Eye (tissue), 1 donor: ENCODE data around the gene WIPI1.
"Not testable (repeated sequence)": the region's sequence is repeated elsewhere in the genome, so short reads cannot be mapped to it uniquely, and the experiment has no call there.

Experiments used
- DNase-seq: peaks from one replicate; pipeline ENCODE4 v3.0.0-alpha.2; 2015

Gene WIPI1

DNA sequence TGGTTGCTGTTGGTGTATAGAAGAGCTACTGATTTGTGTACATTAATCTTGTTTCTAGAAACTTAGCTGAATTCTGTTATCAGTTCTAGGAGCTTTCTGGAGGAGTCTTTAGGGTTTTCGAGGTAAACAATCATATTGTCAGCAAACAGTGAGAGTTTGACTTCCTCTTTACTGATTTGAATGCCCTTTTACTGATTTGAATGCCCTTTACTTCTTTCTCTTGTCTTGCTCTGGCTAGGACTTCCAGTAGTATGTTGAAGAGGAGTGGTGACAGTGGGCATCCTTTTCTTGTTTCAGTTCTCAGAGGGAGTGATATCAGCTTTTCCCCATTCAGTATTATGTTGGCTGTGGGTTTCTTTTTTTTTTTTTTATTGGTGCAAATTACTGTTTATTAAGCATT lies 49.6 kb downstream of the WIPI1 start:
- DNase-seq: not testable (repeated sequence)

DNA sequence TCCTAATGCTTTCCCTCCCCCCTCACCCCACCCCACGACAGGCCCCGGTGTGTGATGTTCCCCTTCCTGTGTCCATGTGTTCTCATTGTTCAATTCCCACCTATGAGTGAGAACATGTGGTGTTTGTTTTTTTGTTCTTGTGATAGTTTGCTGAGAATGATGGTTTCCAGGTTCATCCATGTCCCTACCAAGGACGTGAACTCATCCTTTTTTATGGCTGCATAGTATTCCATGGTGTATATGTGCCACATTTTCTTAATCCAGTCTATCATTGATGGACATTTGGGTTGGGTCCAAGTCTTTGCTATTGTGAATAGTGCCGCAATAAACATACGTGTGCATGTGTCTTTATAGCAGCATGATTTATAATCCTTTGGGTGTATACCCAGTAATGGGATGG lies 53.5 kb downstream of the WIPI1 start:
- DNase-seq: not testable (repeated sequence)

DNA sequence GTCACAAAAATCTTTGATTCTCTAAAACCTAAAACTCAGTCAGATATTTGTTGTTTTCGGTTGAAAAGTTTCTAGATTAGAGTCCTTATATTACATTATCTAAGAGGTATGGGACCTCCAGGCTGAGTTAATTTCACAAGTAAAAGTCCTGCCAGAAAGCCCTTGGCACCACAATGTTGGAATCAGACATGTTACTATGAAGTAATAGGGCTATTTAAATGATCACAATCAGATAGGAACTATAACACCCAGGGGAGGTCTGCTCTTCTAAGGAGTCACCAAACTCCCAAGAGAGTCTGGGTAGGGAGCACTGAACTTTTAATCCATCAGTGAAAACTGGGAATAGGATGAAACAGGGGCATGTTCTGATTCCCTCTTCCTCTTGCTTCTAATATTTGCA lies 54.2 kb downstream of the WIPI1 start:
- DNase-seq: no peak

DNA sequence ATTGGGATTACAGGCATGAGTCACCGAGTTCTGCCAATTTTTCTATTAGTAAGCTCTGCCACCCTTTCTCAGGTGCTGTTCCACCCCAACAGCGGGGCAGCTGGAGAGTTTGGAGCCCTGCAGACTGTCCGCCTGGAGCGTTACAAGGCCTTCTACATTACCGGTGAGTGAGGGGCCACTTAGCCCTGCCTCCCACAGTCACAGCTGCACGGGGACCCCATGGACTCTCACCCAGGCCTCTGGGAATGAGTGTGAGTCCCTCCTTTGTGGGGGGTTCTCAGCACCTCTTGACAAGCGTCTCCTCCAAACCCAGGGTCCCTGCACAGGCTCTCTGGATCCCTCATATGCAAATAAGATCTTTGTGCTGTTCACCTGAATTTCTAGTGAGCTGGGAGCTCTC lies 56.0 kb downstream of the WIPI1 start:
- no peak for DNase-seq

DNA sequence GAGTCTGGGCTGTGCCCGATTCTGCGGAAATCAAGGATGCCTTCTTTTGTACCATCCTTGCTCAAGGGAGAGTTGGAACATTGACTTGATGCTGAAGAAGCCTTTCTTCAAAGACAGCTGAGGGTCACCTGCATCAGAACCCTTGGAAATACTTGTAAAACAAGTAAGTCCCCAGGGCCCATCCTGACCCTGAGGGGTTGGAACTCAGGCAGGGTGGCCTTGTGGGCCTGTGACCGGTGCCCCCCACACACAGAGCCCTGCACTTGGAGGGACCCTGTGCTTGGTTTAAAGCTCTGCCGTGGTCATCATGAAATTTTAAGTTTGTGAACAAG lies 56.9 kb downstream of the WIPI1 start:
- no peak for DNase-seq

DNA sequence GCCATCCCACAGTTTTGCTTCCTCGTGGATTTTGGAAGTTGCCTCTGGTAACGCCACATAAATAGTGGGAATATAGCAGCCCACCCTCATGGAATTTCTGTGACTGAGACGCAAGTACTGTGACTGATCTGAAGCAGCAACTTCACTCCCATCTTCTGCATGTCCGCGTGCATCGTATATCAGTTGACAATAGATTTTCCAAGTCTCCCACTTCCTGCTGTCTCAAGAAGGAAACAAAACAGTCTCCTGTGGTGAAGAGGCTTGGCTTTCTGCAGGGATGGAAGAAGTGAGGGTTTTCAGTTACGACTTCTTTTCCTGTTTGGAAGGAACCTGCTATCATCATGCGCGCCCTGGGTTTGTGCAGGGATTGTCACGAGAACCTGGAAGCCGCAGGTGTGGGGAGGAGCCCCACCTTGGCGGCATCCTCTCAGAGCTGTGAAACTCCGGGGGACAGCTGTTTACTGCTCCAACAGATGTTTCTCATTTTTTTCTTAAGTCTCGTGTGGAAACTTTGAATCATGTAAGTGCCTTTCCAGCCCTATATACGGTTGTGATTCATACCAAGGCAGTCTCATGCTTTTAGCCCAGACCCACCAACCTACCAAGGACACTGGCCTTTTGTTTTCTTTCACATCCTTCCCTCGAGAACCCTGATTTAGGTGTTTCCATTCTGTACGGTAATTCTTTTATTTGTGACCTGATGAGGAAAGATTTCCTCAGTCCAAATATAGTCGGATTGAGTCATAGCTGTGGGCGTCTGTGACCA lies 57.5 kb downstream of the WIPI1 start:
- DNase-seq: no peak

DNA sequence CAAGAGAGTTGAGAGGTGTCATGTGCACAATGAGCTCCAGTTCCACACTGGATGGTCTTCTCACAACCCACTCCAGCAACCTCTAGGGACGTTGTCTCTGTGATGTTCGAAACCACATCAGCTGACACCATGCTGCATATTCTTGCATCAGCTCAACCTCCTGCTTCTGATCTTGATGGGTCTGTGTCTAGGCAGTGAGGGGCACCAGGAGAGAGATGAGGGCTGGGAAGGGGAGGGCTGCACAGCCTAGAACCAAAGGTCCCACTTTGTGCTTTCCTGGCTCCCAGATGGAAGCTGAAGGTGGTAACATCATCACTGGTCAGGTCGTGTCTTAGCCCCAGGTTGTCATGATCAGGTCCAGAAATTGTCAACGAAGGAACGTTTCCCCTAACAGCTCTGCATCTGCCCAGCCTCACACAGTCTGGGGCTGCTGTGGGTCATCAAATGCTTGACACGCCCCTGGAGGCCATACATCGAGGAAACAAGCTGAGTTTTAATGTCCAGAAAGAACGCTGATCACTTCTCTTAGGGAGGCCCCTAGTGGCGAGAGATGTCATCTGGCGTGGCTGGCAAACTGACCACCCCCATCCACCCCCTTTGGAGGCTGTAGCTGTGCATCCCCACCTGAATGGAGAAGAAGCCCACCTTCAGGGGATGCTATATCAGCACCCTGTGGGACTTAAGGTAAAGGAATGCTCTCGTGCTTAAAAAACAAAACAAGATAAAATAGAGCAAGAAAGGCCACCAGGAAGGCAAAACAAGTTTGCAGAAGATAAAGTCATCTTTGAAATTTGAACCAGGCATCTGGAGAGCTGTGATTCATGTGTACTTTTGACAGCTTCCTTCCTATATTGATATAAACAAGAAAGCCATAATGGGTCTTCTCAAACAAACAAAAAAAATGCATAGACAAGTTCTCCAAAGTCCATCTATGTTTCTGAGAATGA lies 58.3 kb downstream of the WIPI1 start:
- DNase-seq: peak; percentile 86

DNA sequence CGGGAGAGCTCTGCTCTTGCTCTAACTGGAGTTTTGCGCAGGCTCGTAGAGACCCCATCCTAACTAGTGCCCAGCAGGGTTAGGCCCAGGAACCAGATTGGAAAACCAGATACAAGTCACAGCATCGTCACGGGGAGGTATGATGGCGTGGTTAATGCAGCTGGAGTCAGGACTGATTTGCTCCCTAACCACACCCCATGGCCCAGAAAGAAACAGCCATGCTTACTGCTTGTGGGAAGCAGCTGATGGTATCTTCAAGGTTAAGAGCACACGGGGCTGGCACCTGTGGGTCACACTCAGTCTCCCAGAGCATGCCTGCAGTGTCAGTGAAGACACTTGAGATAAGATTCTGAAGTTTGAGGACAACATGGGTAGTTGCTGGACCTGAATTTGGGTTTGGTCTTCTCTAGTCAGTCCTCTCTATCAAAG lies 60.2 kb downstream of the WIPI1 start:
- no peak for DNase-seq

DNA sequence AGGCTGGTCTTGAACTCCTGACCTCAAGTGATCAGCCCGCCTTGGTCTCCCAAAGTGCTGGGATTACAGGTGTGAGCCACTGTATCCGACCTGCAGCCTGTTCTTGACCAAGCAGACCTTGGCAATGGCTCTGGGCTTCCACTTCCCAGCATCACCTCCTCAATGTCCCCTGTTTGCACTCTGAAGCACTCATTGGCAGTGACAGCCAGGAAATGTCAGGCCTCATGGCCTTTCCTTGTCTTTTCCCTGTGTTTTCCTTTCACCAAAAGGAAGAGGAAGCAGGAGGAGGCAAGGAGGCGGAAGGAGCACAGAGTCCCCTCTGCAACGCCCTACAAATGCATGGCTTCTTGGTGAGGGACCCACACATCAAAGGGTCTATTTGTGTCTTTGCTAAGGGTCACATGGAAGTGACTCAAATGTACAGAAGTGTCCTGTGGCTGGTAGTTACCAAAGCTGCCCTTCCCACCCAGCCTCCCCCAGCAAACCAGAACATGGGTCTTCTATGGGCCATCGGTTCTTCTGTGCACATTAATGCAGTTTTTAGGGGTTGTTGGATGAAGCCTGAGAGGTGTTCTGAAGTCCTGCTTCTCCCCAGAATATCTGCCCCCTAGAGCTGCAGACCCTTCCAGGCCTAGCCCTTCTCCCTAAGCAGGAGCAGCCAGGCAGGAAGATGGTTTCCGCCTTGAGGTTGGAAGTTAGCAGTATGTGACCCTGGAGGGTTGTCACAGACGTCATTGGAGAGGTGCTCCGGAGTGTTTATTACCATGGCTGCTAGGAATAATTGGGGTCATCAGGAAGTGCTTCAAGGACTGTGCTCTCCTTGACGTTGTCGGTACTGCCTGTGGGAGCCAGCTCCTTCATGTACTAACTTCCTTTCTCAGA lies 60.8 kb downstream of the WIPI1 start:
- no peak for DNase-seq

DNA sequence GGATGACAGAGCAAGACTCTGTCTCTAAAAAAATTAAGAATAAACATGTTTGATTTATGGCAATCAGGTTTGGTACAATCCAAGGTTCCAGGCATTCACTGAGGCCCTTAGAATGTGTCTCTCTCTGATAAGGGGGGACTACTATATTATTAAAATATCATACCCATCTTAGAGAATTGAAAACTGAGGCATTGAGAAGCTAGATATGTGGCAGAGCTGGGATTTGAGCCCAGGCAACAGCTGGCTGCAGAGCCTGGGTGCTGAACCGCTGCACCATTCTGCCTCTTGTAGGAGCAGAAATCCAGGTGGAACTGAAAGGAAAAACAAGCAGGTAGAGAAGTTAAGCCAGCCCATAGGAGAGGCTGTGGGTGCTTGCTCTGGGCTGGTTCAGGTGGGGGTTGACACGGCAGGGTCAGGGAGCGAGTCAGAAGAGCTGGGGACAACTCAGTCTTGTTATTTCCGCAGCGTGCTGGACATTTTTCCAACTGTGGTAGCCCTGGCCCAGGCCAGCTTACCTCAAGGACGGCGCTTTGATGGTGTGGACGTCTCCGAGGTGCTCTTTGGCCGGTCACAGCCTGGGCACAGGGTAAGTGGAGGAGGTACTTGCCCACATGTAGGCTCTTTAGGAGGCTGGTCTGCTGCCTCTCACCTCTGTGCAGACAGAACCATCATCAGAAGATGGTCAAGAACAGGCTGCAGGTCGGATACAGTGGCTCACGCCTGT lies 62.5 kb downstream of the WIPI1 start:
- no peak for DNase-seq

DNA sequence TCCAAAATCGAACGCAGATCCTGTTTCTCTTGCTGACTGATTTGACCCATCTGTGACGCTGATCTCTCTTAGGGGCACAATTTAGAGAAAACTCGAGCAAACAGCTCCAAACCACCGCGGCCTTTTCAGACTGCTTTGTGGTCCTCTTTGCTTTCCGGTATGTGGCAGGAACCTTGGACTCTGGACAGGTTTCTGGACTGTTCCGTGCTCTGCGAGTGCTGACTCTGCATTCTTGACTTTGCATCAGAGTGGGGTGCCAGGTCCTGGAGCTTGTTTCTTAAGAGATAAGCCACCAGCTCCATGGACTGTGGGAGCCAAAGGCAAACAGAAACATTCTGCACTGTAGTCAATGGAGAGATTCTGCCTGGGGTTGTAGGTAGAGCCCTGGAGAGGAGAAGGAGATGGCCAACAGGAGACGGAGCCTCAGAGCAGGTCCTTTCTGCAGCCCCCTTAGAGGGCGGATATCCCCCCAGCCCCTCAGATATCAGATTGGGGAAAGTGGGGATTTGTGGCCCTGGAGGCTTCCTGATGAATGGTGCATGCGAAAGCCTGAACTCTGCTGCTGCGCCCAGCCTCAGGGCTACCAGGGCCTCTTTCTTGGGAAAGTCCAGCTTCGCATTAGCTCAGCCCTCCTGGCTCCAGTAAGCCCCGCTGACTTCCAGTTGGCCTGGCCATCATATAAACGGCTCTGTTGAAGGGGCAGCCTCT lies 65.6 kb downstream of the WIPI1 start:
- no peak for DNase-seq

DNA sequence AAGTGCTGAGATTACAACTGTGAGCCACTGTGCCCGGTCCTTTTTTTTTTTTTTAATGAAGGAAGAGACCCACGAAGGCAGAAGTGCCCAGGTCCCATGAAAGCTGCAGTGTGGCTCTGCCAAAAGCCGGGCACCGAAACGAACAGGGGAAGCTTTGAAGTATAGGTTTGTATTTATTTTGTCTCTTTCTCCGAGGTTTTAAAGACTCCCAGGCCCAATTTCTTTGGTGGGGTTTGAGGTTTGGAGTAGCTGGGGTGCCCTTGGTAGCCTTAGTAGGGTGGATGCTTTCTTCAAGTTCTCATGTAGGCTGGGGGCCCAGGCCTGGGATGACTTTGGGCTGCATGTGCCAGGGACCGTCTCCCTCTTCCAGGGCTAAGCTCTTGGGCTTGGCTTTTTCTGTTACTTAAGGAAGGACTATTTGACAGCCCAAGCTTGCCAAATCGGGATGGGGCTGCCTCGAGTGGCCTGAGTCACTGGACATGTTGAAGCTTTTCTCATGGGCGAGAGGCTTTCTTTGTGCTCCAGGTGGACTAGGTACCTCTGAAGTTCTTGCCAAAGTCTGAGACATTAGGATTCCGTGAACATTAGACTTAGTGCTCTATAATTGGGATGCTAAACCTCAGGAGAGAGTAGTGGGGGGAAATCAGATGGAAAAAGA lies 66.3 kb downstream of the WIPI1 start:
- DNase-seq: no peak

DNA sequence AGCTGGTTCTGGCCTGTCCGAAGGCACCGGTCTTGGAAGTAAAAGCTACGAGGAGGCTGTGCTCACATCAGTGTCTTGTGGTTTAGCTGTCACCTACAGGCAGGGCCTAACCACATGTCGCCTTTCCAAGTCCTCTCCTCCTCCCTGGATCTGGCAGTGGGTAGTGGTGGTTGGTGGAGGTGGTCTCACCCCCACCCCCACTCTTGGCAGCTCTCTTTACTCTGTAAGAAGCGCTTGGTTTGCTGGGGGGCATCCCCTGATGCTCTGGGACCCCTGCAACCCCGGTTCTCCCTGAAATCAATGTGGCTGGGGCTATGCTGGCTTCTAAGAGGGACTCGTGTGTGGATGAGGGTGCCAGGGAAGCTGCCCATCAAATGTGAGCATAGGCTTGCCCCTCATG lies 68.3 kb downstream of the WIPI1 start:
- DNase-seq: no peak

DNA sequence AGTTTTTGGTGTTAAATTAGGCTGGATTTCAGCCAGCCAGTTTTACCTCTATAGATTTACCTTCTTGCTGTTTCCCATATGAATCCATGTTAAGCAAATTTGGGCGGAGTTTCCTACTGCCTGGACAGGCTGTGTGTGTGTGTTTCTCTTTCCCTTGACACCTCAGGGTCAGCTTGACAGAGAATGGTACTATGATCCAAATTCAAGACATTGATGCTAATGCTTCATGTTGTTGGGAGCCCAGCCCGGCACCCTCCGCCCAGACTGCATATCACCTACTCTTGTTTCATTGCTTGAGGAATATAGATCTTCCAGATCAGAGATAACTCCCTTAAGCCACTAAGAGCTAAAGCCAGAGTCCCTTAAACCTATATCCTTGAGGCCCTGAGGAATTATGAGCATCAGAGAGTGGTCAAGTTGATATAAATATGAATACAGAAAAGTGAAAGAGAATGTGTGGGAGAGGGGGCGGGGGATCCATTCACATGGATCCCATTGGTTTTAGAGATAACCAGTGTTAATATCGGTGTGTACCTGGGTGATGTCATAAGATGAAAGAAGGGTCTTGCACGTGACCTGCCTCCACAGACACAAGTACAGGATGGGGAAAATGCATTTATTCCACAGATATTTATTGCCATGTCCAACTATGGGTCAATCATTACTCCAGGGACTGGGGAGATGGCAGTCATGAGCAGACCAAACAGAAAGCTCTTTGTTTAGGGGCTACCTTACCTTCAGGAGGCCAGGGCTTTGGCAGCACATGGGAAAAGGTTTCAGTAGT lies 69.7 kb downstream of the WIPI1 start:
- DNase-seq: no peak

DNA sequence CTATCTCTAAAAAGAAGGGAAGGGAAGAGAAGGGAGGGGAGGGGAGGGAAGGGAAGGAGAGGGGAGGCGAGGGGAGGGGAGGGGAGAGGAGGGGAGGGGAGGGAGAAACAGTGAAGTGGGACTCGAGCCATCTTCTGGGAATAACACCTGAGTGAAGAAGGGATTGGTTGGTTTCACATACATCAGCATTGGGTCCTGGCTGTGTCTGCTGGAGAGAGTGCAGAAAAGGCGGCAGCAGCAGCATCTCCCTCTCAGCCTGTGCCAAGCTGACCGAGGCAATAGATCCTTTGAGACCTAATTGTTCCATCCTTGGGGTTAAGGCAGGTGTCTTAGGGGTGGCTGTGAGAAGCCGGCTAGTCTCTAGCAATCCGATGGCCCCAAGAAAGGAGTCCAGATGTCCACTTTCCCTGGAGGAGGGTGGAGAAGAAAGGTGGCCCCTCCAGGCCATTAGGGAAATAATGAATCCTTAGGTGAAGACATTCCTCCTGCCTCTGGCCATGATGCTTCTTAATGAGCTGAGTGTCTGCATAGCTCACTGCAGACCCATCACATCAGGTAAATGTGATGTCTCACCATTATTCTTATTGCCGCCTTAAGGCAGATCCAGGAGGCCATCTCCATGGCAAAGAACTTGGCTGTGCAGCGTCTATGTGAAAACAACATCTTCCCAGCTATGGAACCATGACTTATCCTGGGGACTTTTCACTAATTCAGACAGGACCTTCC lies 71.6 kb downstream of the WIPI1 start:
- DNase-seq: no peak

DNA sequence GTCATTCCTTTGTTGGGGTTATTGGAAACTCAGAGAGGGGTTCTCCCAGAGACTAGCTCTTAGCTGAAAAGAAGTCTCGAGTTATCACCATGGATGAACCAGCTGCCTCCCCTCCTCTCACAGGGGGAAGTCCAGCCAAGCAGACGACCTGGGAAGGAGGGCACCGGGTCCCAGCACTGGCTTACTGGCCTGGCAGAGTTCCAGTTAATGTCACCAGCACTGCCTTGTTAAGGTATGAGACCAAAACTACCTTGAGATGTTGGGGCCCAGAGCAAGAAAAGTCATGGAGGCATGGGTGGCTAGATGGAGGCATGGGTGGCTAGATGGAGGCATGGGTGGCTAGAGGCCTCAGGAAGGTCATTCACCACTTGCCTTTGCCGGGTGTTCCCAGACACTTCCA lies 72.4 kb downstream of the WIPI1 start:
- DNase-seq: no peak

DNA sequence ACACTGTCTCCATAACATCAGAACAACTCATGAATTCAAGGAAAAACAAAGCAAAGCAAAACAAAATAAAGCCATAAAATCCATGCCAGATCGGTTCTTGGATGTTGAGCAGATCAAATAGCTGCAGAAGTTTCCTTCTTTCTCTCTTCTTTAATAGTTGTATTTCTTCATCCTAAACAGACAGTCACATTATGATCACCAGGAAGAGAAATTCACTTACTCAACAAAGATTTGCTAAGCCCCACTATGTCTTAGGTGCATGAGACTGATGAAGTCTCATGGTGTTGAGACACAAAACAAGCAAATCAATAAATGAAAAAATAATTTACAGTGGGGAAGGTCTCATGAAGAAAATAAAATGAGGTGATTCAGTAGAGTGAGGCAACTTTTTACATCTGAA lies 72.8 kb downstream of the WIPI1 start:
- DNase-seq: no peak

DNA sequence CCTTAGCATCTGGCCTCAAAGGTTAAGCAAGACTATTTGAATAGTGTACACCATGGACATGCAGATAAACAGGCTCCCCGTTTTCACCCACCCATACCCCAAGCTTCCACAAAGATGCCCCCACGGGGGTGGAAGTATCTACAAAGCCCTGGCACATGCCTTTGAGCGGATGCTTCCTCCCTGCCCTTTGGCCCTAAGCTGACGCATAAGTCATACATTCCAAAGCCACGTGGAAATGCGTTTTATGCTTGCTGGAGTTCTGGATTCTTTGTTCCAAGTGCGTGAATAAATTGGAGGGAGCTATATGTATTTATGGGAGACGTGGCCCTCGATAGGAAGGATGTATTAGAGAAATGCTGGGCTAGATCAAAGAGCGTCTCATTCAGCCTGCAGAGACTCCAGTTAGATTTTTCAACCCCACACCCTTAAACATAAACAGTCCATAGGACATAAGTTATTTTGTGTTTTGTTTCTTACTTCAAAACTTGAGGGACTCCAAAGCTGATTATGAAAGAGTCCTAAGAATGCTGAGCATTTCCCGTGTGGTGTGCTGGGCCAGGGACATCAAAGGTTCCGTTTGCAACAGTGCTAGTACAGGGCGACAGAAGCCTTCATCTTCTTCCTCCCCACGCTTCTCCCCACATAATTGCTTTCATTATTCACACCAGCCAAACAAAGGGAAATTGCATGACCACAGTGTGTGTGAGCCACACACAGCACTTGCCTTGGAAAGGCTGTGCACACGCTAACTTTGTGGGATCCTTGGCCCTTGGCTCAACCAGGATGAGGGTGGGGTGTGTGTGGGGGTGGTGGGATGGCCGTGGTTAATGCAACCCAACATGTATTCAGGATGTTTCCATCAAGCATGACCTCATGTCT lies 73.6 kb downstream of the WIPI1 start:
- no peak for DNase-seq

DNA sequence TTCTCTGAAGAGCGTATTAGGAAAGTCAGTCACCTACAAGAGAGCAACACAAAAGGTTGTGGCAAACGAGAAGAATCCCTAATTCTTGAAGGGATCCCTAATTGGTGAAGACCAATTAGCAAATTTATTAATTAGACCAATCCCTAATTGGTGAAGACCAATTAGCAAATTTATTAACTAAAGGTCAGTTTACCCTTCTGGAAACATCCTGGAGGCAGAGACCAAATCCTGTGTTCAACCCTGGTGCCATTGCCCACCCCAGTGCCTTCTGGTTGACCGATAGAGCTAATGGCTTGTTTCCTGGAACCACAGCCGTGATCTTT lies 74.2 kb downstream of the WIPI1 start:
- no peak for DNase-seq
